ENCODE data around the gene MDFIC. TPM values are rescaled to one million over a fixed set of nuclear protein-coding genes. Genes with fewer than 3 reads are reported as not detected.

MDFIC gene
- total and polyA plus RNA-seq, 12 donors: 11.4 to 172 (median 53.4) TPM

- Histone ChIP-seq H3K27ac (no peak overlapping the region), H3K9me3 (replicated peaks in 1 of 3) (no peaks in the 10 kb centered on the region), H3K27me3 (no peaks in the 10 kb centered on the region), H3K4me3 (no peak overlapping the region), H3K4me1 (replicated peaks in 1 of 2) (no peaks in the 10 kb centered on the region), H3K36me3 (replicated peaks in 1 of 2) (no peaks in the 10 kb centered on the region)
- no peak for DNase-seq
- TF ChIP-seq POLR2A (IDR thresholded peaks at IDR 0.05) (no peak), CTCF (IDR thresholded peaks at IDR 0.05) (no peak)
- intact Hi-C loops (cut with DNase I): no loop called here
- WGBS, 4 donors: 34 to 88% (median 66%) methylated on average over 2 of the region's 2 CpGs
Observed at GRCh38 chr7:115042596-115042995, 120.7 kb downstream of the MDFIC start.

GRCh38 chr7:115043605-115044004 is 121.7 kb downstream of the MDFIC start:
- H3K36me3 ChIP-seq (replicated peaks in 1 of 2): no peaks in the 10 kb centered on the region
- H3K9me3 ChIP-seq (replicated peaks in 1 of 3): no peaks in the 10 kb centered on the region
- WGBS, 4 donors: 32 to 85% (median 43%) methylated on average over 2 of the region's 2 CpGs
- TF ChIP-seq POLR2A (IDR thresholded peaks at IDR 0.05) (no peak), CTCF (IDR thresholded peaks at IDR 0.05) (no peak)
- H3K27me3 ChIP-seq: no peaks in the 10 kb centered on the region
- intact Hi-C loops (cut with DNase I): no loop called here
- no peak overlapping the region for H3K27ac ChIP-seq
- no peaks in the 10 kb centered on the region for H3K4me1 ChIP-seq (replicated peaks in 1 of 2)
- DNase-seq: no peak
- H3K4me3 ChIP-seq: no peak overlapping the region

GRCh38 chr7:115044224-115044623 is 122.3 kb downstream of the MDFIC start:
- Histone ChIP-seq H3K9me3 (replicated peaks in 1 of 3) (no peaks in the 10 kb centered on the region), H3K27me3 (no peaks in the 10 kb centered on the region), H3K4me1 (replicated peaks in 1 of 2) (no peaks in the 10 kb centered on the region), H3K36me3 (replicated peaks in 1 of 2) (no peaks in the 10 kb centered on the region), H3K4me3 (no peak overlapping the region), H3K27ac (no peak overlapping the region)
- intact Hi-C loops (cut with DNase I): no loop called here
- WGBS, 4 donors: 61 to 84% (median 70%) methylated on average over 3 of the region's 3 CpGs
- no peak for DNase-seq
- no peak for TF ChIP-seq CTCF (IDR thresholded peaks at IDR 0.05)

- WGBS, 4 donors: 66 to 75% (median 70%) methylated on average over 6 of the region's 6 CpGs
- no peak overlapping the region for H3K27ac ChIP-seq
Observed at GRCh38 chr7:115047958-115048720, 126.2 kb downstream of the MDFIC start.

More at GRCh38 chr7:115047958-115048720, 126.2 kb downstream of the MDFIC start:
- no peak for TF ChIP-seq CTCF (IDR thresholded peaks at IDR 0.05)
- TF ChIP-seq POLR2A (IDR thresholded peaks at IDR 0.05): no peak
- Histone ChIP-seq H3K4me3 (no peak overlapping the region), H3K27me3 (no peaks in the 10 kb centered on the region), H3K4me1 (replicated peaks in 1 of 2) (no peaks in the 10 kb centered on the region), H3K9me3 (replicated peaks in 1 of 3) (no peaks in the 10 kb centered on the region), H3K36me3 (replicated peaks in 1 of 2) (no peaks in the 10 kb centered on the region)
- no peak for DNase-seq
- intact Hi-C loops (cut with DNase I): no loop called here
